GM23338 (cell line): Measurements from ENCODE around the gene BCL11B. TPM values are rescaled to one million over a fixed set of nuclear protein-coding genes. Genes with fewer than 3 reads are reported as not detected.

ENCODE experiments used
- ATAC-seq: fragments of 200-7000 bp; cut with Tn5 transposase; 3 replicates; pipeline ENCODE4 v1.9.1; 2020
- DNase-seq: peaks from one replicate; pipeline ENCODE4 v3.0.0-alpha.2; 2015; ENCODE audit warnings: low spot score
- H2AFZ ChIP-seq: fragments of 200-600 bp; sonication (generic); 2 replicates; pipeline ENCODE4 v1.8.0; 2016; ENCODE audit warnings: antibody characterized with exemption, mild to moderate bottlenecking, moderate library complexity
- H3F3A ChIP-seq: fragments of 200-600 bp; sonication (generic); replicated peaks from 2 replicates; pipeline ENCODE4 v1.8.0; 2017; ENCODE audit warnings: antibody characterized with exemption, mixed run types, low read depth
- H3K27ac ChIP-seq: fragments of 200-600 bp; sonication (generic); 2 replicates; pipeline ENCODE4 v1.6.1; 2016; ENCODE audit warnings: low read depth
- H3K27me3 ChIP-seq: fragments of 200-600 bp; sonication (generic); 2 replicates; pipeline ENCODE4 v1.8.0; 2016; ENCODE audit warnings: mild to moderate bottlenecking, mixed run types, moderate library complexity; ENCODE audit not compliant: insufficient read depth
- H3K36me3 ChIP-seq: fragments of 200-600 bp; sonication (generic); 2 replicates; pipeline ENCODE4 v1.8.0; 2016; ENCODE audit warnings: mild to moderate bottlenecking; ENCODE audit not compliant: insufficient read depth
- H3K4me1 ChIP-seq: fragments of 200-600 bp; sonication (generic); 2 replicates; pipeline ENCODE4 v1.8.0; 2016; ENCODE audit warnings: mild to moderate bottlenecking, moderate library complexity; ENCODE audit not compliant: insufficient read depth
- H3K4me2 ChIP-seq: fragments of 200-600 bp; sonication (generic); 2 replicates; pipeline ENCODE4 v1.7.1; 2017; ENCODE audit warnings: mixed run types
- H3K4me3 ChIP-seq: fragments of 200-600 bp; sonication (generic); 2 replicates; pipeline ENCODE4 v1.6.1; 2016; ENCODE audit warnings: mixed run types
- H3K79me2 ChIP-seq: fragments of 200-600 bp; sonication (generic); replicated peaks from 2 replicates; pipeline ENCODE4 v1.8.0; 2017; ENCODE audit warnings: mild to moderate bottlenecking; ENCODE audit not compliant: insufficient read depth
- H3K9me2 ChIP-seq: fragments of 200-600 bp; sonication (generic); 2 replicates; pipeline ENCODE4 v1.8.0; 2017; ENCODE audit not compliant: insufficient read depth
- H4K20me1 ChIP-seq: fragments of 200-600 bp; sonication (generic); replicated peaks from 2 replicates; pipeline ENCODE4 v1.8.0; 2017; ENCODE audit warnings: mild to moderate bottlenecking; ENCODE audit not compliant: insufficient read depth
- H3K27ac Mint-ChIP-seq: 2 replicates; pipeline ENCODE4 v1.8.0; 2020; ENCODE audit warnings: inconsistent platforms, mild to moderate bottlenecking, moderate library complexity, mixed read lengths
- H3K27me3 Mint-ChIP-seq: 3 replicates; pipeline ENCODE4 v1.8.0; 2022; ENCODE audit warnings: low read depth, mild to moderate bottlenecking, moderate library complexity, mixed read lengths, inconsistent platforms; ENCODE audit not compliant: insufficient read depth, poor library complexity
- H3K36me3 Mint-ChIP-seq: 3 replicates; pipeline ENCODE4 v1.8.0; 2021; ENCODE audit warnings: low read depth, mild to moderate bottlenecking, inconsistent platforms, moderate library complexity, mixed read lengths
- H3K4me1 Mint-ChIP-seq: 3 replicates; pipeline ENCODE4 v1.8.0; 2020; ENCODE audit warnings: mild to moderate bottlenecking, inconsistent platforms, mixed read lengths
- H3K4me3 Mint-ChIP-seq: 3 replicates; pipeline ENCODE4 v1.8.0; 2021; ENCODE audit warnings: moderate library complexity, mild to moderate bottlenecking, inconsistent platforms, mixed read lengths
- H3K9me3 Mint-ChIP-seq: 3 replicates; pipeline ENCODE4 v1.8.0; 2020; ENCODE audit warnings: moderate library complexity, mild to moderate bottlenecking, inconsistent platforms, mixed read lengths
- CREB1 ChIP-seq: fragments of 250-450 bp; sonication (Bioruptor Pico); IDR thresholded peaks from 2 replicates; pipeline ENCODE4 v1.5.0; 2020; ENCODE audit warnings: low read depth, mild to moderate bottlenecking, moderate library complexity
- EZH2 ChIP-seq: fragments of 200-600 bp; sonication (generic); IDR thresholded peaks from one replicate; pipeline ENCODE4 v1.8.0; 2017; ENCODE audit warnings: antibody characterized with exemption, mild to moderate bottlenecking, low read depth; ENCODE audit not compliant: unreplicated experiment
- EZH2phosphoT487 ChIP-seq: fragments of 200-600 bp; sonication (generic); IDR thresholded peaks from one replicate; pipeline ENCODE4 v1.8.1; 2018; ENCODE audit warnings: antibody characterized with exemption; ENCODE audit not compliant: unreplicated experiment
- JUNB ChIP-seq: IDR thresholded peaks from one replicate; pipeline ENCODE4 v1.6.1; 2016; ENCODE audit warnings: antibody characterized with exemption; ENCODE audit not compliant: unreplicated experiment
- NANOG ChIP-seq: IDR thresholded peaks from 2 replicates; pipeline ENCODE4 v1.6.1; 2016; ENCODE audit warnings: antibody characterized with exemption, borderline replicate concordance
- POLR2AphosphoS5 ChIP-seq: IDR thresholded peaks from 2 replicates; pipeline ENCODE4 v1.6.1; 2016; ENCODE audit warnings: antibody characterized with exemption, low read depth
- REST ChIP-seq: IDR thresholded peaks from one replicate; pipeline ENCODE4 v1.6.1; 2018; ENCODE audit warnings: antibody characterized with exemption; ENCODE audit not compliant: unreplicated experiment
- STAT1 ChIP-seq: IDR thresholded peaks from one replicate; pipeline ENCODE4 v1.6.1; 2016; ENCODE audit warnings: antibody characterized with exemption; ENCODE audit not compliant: unreplicated experiment
- ZNF114 ChIP-seq: fragments of 250-450 bp; sonication (Bioruptor Pico); IDR thresholded peaks from 2 replicates; pipeline ENCODE4 v1.5.0; 2020; ENCODE audit warnings: mild to moderate bottlenecking, moderate library complexity
- ZNF331 ChIP-seq: fragments of 250-450 bp; sonication (Bioruptor Pico); IDR thresholded peaks from 2 replicates; pipeline ENCODE4 v1.5.0; 2020; ENCODE audit warnings: low read depth, mild to moderate bottlenecking, moderate library complexity
- ZNF462 ChIP-seq: fragments of 250-450 bp; sonication (Bioruptor Pico); IDR thresholded peaks from 2 replicates; pipeline ENCODE4 v1.5.0; 2020; ENCODE audit warnings: mild to moderate bottlenecking, moderate library complexity
- polyA plus RNA-seq: library from polyadenylated mRNA; unstranded; fragments of >200 nt; fragmentation: Nextera tagmentation; extraction: Ambion mirVana; gene quantifications from 2 replicates; pipeline ENCODE4 v1.2.1, GENCODE V29; 2016
- total RNA-seq: library from RNA; depleted of rRNA; stranded (reverse); fragments of >200 nt; shearing (Covaris generic); gene quantifications from 2 replicates; pipeline ENCODE4 v1.2.3, GENCODE V29; 2014
- TF ChIP-seq, protein P1 (sequence below): IDR thresholded peaks from 2 replicates; pipeline ENCODE4 v1.6.1; 2016; ENCODE audit warnings: antibody characterized with exemption
- TF ChIP-seq, protein P2 (sequence below), 2 experiments: fragments of 200-600 bp in 1 of 2; sonication (generic) in 1 of 2; conservative IDR thresholded peaks; 2 replicates each; pipeline versions ENCODE4 v1.5.1 to v1.6.1; 2016 to 2017; ENCODE audit warnings: antibody characterized with exemption in 2 of 2, low read depth in 2 of 2, mild to moderate bottlenecking in 2 of 2, moderate library complexity in 1 of 2

Gene BCL11B
- total and polyA plus RNA-seq, 2 experiments from 2014 or later = 2.4 to 6.7 TPM

DNA sequence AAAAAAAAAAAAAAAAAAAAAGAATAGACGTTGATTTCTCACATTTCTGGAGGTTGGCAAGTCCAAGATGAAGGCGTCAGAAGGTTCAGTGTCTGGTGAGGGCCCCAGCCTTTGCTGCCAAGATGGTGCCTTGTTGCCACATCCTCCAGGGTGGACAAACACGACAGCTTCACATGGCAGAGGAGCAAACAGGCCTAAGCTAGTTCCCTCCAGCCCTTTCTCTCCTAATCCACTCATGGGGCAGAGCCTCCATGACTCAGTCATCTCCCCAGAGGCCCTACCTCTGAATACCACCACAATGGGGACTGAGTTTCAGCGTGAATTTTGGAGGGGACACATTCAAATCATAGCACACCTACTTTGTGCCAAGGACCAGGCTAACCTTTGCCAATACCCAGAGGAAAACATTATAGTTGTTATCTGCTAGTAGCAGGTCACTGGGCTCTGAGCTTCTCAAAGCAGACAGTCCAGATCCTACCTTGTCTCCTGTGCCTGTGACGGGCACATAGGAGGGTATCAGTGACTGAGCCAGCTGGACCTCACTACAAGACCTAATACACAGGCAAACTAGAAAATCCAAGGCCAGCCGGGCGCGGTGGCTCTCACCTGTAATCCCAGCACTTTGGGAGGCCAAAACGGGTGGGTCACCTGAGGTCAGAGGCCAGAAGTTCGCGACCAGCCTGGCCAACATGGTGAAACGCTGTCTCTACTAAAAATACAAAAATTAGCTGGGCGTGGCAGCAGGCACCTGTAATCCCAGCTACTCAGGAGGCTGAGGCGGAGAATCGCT is 10.5 kb upstream of the BCL11B start:
- ATAC-seq = no peak
- Histone ChIP-seq H3K9me2 (no peaks in the 10 kb centered on the region), H3K4me2 (no peak overlapping the region), H3K4me3 (no peak overlapping the region), H3K4me1 (peaks cover 16% of the 10 kb centered on the region), H3K36me3 (no peaks in the 10 kb centered on the region), H3K27ac (no peak overlapping the region), H2AFZ (no peak overlapping the region; the same call in 1 of the 2 replicates), H4K20me1 (no peaks in the 10 kb centered on the region), H3K27me3 (no peaks in the 10 kb centered on the region), H3F3A (no peaks in the 10 kb centered on the region), H3K79me2 (no peaks in the 10 kb centered on the region)
- no peak for TF ChIP-seq STAT1
- no peak for TF ChIP-seq ZNF331 (CRISPR knock-in tag)
- TF ChIP-seq, protein P1, sequence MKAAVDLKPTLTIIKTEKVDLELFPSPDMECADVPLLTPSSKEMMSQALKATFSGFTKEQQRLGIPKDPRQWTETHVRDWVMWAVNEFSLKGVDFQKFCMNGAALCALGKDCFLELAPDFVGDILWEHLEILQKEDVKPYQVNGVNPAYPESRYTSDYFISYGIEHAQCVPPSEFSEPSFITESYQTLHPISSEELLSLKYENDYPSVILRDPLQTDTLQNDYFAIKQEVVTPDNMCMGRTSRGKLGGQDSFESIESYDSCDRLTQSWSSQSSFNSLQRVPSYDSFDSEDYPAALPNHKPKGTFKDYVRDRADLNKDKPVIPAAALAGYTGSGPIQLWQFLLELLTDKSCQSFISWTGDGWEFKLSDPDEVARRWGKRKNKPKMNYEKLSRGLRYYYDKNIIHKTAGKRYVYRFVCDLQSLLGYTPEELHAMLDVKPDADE = no peak
- no peak for TF ChIP-seq EZH2
- no peak for TF ChIP-seq NANOG
- TF ChIP-seq REST = no peak
- TF ChIP-seq, protein P2, sequence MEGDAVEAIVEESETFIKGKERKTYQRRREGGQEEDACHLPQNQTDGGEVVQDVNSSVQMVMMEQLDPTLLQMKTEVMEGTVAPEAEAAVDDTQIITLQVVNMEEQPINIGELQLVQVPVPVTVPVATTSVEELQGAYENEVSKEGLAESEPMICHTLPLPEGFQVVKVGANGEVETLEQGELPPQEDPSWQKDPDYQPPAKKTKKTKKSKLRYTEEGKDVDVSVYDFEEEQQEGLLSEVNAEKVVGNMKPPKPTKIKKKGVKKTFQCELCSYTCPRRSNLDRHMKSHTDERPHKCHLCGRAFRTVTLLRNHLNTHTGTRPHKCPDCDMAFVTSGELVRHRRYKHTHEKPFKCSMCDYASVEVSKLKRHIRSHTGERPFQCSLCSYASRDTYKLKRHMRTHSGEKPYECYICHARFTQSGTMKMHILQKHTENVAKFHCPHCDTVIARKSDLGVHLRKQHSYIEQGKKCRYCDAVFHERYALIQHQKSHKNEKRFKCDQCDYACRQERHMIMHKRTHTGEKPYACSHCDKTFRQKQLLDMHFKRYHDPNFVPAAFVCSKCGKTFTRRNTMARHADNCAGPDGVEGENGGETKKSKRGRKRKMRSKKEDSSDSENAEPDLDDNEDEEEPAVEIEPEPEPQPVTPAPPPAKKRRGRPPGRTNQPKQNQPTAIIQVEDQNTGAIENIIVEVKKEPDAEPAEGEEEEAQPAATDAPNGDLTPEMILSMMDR (conservative IDR thresholded peaks at IDR 0.05; ENCODE audit: low read depth in 2 of 2) = no peak
- no peak for TF ChIP-seq EZH2phosphoT487
- no peak for TF ChIP-seq ZNF114
- TF ChIP-seq CREB1 (CRISPR knock-in tag) = no peak
- TF ChIP-seq JUNB = no peak
- no peak for TF ChIP-seq POLR2AphosphoS5
- no peak for TF ChIP-seq ZNF462 (CRISPR knock-in tag)
- no peak overlapping the region for H3K27ac Mint-ChIP-seq
- H3K36me3 Mint-ChIP-seq = no peaks in the 10 kb centered on the region
- no peak overlapping the region for H3K4me3 Mint-ChIP-seq
- no peaks in the 10 kb centered on the region for H3K9me3 Mint-ChIP-seq
- no peak for DNase-seq
- H3K27me3 Mint-ChIP-seq = peaks cover 3% of the 10 kb centered on the region
- peaks cover 28% of the 10 kb centered on the region for H3K4me1 Mint-ChIP-seq
